ENCODE data around the gene RBMS3. TPM values are rescaled to one million over a fixed set of nuclear protein-coding genes. Genes with fewer than 3 reads are reported as not detected.

RBMS3 gene
- total and polyA plus RNA-seq, 2 experiments from 2014 or later: 3.2 to 7.4 TPM

- TF ChIP-seq ETS1 (IDR thresholded peaks at IDR 0.05): no peak
- TF ChIP-seq CTCF (conservative IDR thresholded peaks at IDR 0.05; ENCODE audit: low read depth in 2 of 2): no peak
- TF ChIP-seq NANOG (IDR thresholded peaks at IDR 0.05; ENCODE audit: borderline replicate concordance): no peak
- no peak for TF ChIP-seq ZNF331 (CRISPR knock-in tag; IDR thresholded peaks at IDR 0.05; ENCODE audit: low read depth)
- TF ChIP-seq JUNB (IDR thresholded peaks at IDR 0.05; ENCODE audit: unreplicated experiment): no peak
Measured at GRCh38 chr3:29823233-29823632, 542.4 kb downstream of the RBMS3 start (continued).

DNA sequence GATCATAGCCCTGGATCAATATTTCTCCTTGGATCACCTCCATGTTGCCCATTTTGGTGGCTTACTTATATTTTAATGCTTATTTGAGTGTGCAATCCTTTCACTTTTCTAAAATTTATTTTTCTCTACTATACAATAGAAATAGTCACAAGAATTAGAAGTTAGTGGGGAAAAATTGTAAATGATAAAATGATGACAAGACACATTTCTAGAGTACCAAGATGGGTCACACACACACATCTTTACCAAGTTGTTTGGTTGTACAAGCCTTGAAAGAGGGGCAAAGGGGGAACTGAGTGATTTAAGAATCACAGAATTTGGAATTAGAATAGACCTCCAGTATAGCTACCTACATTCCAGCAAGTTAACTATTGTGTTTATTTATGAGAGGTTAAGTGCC, 545.8 kb downstream of the RBMS3 start:
- no peak overlapping the region for H3K4me3 Mint-ChIP-seq
- Histone ChIP-seq H3K4me2 (no peak overlapping the region), H2AFZ (no peak overlapping the region), H3K27me3 (ENCODE audit: insufficient read depth) (no peaks in the 10 kb centered on the region), H3F3A (replicated peaks; ENCODE audit: low read depth) (no peaks in the 10 kb centered on the region), H4K20me1 (replicated peaks; ENCODE audit: insufficient read depth) (no peaks in the 10 kb centered on the region), H3K36me3 (ENCODE audit: insufficient read depth) (no peaks in the 10 kb centered on the region), H3K4me1 (ENCODE audit: insufficient read depth) (peaks cover 6% of the 10 kb centered on the region; the same call in 1 of the 2 replicates), H3K9me2 (ENCODE audit: insufficient read depth) (no peaks in the 10 kb centered on the region), H3K4me3 (no peak overlapping the region), H3K27ac (ENCODE audit: low read depth) (no peak overlapping the region), H3K79me2 (replicated peaks; ENCODE audit: insufficient read depth) (no peaks in the 10 kb centered on the region)
- peaks cover 3% of the 10 kb centered on the region; the same call in 2 of the 3 replicates for H3K9me3 Mint-ChIP-seq
- no peak for ATAC-seq
- no peaks in the 10 kb centered on the region for H3K27me3 Mint-ChIP-seq (ENCODE audit: insufficient read depth, low read depth, poor library complexity)
- H3K27ac Mint-ChIP-seq: no peak overlapping the region
- peaks cover 3% of the 10 kb centered on the region; the same call in 2 of the 3 replicates for H3K36me3 Mint-ChIP-seq (ENCODE audit: low read depth)
- no peak for DNase-seq (ENCODE audit: low spot score)
- peaks cover 5% of the 10 kb centered on the region; the same call in 2 of the 3 replicates for H3K4me1 Mint-ChIP-seq
- TF ChIP-seq STAT1 (IDR thresholded peaks at IDR 0.05; ENCODE audit: unreplicated experiment) (no peak), JUNB (IDR thresholded peaks at IDR 0.05; ENCODE audit: unreplicated experiment) (no peak), ZNF331 (CRISPR knock-in tag; IDR thresholded peaks at IDR 0.05; ENCODE audit: low read depth) (no peak), POLR2AphosphoS5 (IDR thresholded peaks at IDR 0.05; ENCODE audit: low read depth) (no peak), NANOG (IDR thresholded peaks at IDR 0.05; ENCODE audit: borderline replicate concordance) (no peak), EZH2phosphoT487 (IDR thresholded peaks at IDR 0.05; ENCODE audit: unreplicated experiment) (no peak), ZNF114 (CRISPR knock-in tag; IDR thresholded peaks at IDR 0.05) (no peak), CTCF (conservative IDR thresholded peaks at IDR 0.05; ENCODE audit: low read depth in 2 of 2) (no peak)
- TF ChIP-seq, protein P1, sequence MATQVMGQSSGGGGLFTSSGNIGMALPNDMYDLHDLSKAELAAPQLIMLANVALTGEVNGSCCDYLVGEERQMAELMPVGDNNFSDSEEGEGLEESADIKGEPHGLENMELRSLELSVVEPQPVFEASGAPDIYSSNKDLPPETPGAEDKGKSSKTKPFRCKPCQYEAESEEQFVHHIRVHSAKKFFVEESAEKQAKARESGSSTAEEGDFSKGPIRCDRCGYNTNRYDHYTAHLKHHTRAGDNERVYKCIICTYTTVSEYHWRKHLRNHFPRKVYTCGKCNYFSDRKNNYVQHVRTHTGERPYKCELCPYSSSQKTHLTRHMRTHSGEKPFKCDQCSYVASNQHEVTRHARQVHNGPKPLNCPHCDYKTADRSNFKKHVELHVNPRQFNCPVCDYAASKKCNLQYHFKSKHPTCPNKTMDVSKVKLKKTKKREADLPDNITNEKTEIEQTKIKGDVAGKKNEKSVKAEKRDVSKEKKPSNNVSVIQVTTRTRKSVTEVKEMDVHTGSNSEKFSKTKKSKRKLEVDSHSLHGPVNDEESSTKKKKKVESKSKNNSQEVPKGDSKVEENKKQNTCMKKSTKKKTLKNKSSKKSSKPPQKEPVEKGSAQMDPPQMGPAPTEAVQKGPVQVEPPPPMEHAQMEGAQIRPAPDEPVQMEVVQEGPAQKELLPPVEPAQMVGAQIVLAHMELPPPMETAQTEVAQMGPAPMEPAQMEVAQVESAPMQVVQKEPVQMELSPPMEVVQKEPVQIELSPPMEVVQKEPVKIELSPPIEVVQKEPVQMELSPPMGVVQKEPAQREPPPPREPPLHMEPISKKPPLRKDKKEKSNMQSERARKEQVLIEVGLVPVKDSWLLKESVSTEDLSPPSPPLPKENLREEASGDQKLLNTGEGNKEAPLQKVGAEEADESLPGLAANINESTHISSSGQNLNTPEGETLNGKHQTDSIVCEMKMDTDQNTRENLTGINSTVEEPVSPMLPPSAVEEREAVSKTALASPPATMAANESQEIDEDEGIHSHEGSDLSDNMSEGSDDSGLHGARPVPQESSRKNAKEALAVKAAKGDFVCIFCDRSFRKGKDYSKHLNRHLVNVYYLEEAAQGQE (IDR thresholded peaks at IDR 0.05; ENCODE audit: unreplicated experiment): no peak
